DOHH2 (cell line): Measurements from ENCODE around the gene SIT1.

Experiments
- CTCF ChIP-seq: fragments of 200-600 bp; sonication (generic); IDR thresholded peaks from one replicate; pipeline ENCODE4 v1.5.1; 2014; ENCODE audit warnings: antibody characterized with exemption, mild to moderate bottlenecking, low read depth, low read length; ENCODE audit not compliant: poor library complexity, severe bottlenecking
- EZH2phosphoT487 ChIP-seq: fragments of 200-600 bp; sonication (generic); IDR thresholded peaks from 2 replicates; pipeline ENCODE4 v1.6.1; 2017; ENCODE audit warnings: borderline replicate concordance, mild to moderate bottlenecking, antibody characterized with exemption, low read length, moderate library complexity, mixed read lengths

- no peak for TF ChIP-seq CTCF
- no peak for TF ChIP-seq EZH2phosphoT487
Observed at GRCh38 chr9:35639631-35640030, 11.1 kb downstream of the SIT1 start.
